Measurements from ENCODE around the gene E2F2.

The E2F2 gene

DNA sequence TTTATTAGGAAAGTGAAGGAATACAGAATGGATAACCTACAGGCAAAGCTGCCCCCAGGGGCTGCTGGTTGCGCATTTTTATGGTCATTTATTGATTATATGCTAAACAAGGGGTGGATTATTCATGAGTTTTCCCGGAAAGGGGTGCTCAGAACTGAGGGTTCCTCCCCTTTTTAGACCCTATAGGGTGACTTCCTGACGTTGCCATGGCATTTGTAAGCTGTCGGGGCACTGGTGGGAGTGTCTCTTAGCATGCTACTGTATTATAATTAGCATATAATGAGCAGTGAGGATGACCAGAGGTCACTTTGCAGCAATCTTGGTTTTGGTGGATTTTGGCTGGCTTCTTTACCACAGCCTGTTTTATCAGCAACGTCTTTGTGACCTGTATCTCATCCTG is 41.2 kb downstream of the E2F2 start:
- no peak overlapping the region for H3K4me3 ChIP-seq (ENCODE audit: low read depth, low read length)

DNA sequence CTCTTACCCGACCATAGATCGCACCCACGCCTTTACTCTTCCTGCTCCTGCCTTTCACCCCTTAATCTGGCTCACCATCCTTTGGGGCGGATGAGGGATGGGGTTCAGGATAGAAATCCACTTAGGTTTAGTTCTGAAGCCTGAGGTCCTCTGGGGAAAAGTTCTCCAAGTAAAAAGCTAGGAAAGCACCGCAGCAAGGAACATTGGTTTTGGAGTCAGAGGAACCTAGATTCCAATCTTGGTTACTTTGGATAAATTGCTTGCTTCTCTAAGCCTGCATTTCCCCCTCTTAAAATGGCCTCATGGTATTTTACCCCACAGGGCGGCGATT is 46.1 kb downstream of the E2F2 start:
- H3K4me3 ChIP-seq (ENCODE audit: low read depth, low read length) = no peak overlapping the region

DNA sequence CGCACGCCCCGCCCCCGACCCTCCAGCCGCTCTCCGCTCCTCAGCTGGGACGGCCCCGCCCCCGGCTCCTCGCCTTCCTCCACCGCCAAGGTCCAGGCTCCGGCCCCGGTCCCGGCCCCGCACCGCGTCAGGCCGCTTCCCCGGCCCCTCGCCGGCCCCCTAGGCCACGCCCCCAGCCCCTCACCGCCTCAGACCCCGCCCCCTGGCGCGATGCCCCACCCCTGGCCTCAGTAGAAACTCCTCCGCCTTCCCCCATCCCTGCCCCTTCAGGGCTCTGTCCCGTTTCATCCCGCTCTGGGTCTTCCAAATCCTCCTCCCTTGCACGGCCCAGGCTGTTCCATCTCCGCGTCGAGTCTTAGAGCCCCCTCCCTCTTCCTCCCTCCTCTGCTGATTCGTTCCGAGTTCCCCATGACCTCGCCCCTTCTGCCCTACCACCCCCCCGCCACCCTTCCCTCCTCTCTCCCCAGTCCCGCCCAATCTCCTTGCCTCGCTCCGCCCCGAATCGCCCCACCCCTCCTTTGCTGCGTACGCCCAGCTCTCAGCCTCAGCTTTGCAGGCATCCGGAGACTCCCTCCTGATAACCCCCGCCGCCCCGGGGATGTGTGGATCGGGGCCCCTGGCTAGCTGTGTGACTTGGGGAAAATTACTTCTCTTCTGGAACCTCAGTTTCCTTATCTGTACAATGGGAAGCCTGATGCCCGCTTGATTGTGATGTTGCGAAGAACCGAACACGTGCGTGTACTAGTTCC is 46.6 kb downstream of the E2F2 start:
- peak overlapping the region; percentile 64 for H3K4me3 ChIP-seq (ENCODE audit: low read depth, low read length)

DNA sequence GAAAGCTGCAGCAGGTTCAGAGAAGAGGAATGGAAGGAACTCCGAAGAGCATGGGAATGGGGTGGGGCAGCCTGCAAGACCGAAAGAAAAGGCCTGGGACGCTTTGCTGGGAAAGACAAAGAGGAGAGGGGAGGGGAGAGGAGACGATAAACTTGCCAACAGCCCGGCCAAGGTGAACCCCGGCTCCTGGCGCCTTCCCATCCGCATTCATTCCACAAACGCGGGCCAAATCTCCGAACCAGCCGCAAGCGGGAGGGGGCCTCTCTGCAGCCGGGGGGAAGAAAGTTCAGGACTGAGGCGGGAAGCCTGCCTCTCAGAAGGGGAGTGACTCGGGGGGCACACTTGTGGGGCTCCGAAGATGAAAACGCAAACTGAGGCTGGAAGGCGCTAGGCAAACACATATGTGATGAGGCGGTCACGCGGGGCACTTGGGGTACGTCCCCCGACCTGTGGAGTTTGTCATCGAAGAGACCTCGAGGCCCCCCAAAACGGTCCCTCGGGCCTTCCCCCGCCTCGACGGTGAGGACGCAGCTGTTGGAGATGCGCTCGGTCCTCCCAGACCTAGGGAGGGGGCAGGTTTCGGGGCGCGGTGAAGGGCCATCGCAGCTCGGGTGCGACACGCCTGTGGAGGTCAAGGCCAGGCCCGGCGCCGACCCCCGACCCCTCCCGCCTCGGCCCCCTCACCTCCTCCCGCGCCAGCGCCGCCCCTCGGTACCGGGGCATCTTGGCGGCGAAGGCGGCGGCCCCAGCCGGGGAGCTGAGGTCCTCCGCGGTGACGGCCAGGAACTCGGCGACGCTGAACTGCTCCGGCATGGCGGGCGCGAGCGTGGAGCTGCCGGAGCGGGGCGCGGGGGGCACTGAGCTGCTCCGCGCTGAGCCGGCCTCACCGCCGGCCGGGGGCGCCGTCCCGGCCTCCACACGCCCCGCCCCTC is 47.4 kb downstream of the E2F2 start, which contains the start of gene ASAP3:
Gene ASAP3, minus strand, starts transcription at position 859 of the 932 bp plus-strand sequence. Its CDS starts 46 bp downstream, at position 813.
- H3K4me3 ChIP-seq (ENCODE audit: low read depth, low read length) = peak within 1 kb of the TSS; percentile 64

DNA sequence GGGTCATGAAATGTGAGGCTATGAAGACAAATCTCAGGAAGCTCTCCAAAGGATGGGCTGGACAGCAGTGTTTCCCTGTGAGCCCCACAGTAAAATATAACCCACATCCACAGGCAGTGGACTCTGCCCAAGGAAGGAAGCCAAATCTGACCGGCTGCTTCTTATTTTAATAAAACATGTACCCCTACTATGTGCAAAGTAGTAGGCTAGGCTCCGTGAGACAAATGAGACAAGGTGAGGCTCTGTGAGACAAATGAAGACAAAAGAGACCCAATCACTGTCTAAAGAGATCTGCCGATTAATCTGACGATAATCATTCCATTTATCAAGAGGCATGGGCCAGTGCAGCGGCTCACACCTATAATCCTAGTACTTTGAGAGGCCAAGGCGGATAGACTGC is 49.1 kb downstream of the E2F2 start:
- no peak overlapping the region for H3K4me3 ChIP-seq (ENCODE audit: low read depth, low read length)

- no peak overlapping the region for H3K4me3 ChIP-seq (ENCODE audit: low read depth, low read length)
Observed at GRCh38 chr1:23481026-23481597, 49.9 kb downstream of the E2F2 start.

- no peak overlapping the region for H3K4me3 ChIP-seq (ENCODE audit: low read depth, low read length)
Observed at GRCh38 chr1:23480187-23481025, 50.6 kb downstream of the E2F2 start.

DNA sequence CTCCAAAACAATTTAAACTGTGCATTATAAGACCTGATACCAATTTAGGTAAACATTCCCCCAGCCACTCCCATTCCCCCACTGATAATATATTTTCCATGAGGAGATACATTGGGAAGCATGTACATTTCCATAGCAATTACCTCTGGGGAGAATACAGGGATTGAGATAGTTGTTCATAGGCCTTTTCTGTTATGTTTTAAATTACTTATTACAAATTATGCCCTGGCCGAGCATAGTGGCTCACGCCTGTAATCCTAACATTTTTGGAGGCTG is 51.4 kb downstream of the E2F2 start:
- H3K4me3 ChIP-seq (ENCODE audit: low read depth, low read length) = no peak overlapping the region

DNA sequence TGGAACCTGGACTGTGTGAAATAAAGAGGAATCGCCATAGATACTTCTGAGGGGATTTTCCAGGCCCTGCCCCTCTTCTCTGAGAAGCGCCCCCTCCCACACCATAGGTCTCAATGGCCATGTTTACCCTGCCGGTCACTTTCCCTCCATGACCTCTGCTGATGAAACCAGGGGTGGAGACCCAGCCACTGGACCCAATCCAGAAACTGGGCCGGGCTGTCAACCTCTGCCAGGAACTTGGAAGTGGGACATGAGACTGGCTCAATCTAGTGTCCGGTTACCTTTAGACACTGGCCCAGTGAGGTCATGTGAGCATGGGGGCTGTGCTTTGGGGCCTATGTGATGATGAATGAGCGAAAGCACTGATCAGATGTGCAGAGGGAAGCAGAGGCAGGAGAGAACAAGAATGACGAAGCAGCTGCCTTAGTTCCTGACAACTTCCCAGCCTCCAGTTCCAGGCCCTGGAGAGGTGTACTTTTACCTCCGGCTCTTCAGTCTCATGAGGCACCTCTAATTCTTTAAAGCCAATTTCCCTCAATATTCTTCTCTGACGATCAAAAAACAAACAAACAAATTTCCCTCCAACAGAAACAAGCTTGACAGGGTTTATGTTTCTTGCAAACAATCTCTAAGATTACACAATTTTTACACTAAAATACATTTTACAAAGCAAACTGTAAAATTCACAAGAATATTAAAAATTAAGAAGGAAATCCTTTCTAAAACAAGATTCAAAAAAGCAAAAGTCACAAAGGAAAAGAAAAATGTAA is 52.0 kb downstream of the E2F2 start:
- no peak overlapping the region for H3K4me3 ChIP-seq (ENCODE audit: low read depth, low read length)

GRCh38 chr1:23477359-23478144 is 53.5 kb downstream of the E2F2 start:
- no peak overlapping the region for H3K4me3 ChIP-seq (ENCODE audit: low read depth, low read length)

GRCh38 chr1:23475641-23476040 is 55.4 kb downstream of the E2F2 start:
- no peak overlapping the region for H3K4me3 ChIP-seq (ENCODE audit: low read depth, low read length)

DNA sequence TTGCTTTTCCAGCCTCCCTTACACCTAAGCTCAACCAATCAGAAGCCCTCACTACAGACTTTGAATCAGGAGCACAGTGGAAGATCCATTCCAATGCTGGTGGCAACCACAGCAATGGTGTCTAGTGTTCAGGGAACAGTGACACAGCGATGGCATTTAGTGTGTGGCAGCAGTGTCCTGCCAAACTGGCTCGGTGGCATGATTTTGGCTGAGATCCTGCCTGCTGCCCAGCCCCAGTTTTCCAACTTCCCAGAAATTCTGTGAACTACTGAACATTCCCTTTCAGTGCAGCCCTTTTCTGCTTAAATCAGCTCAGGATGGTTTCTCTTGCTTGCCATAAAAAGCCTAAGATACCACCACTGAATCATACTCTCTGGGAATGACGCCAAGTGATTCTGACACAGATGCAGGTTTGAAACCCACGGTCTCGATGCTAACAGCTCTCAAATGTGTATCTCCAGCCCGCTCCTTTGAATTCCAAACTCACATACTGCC is 55.9 kb downstream of the E2F2 start:
- no peak overlapping the region for H3K4me3 ChIP-seq (ENCODE audit: low read depth, low read length)

GRCh38 chr1:23473037-23473800 is 57.8 kb downstream of the E2F2 start:
- no peak overlapping the region for H3K4me3 ChIP-seq (ENCODE audit: low read depth, low read length)

DNA sequence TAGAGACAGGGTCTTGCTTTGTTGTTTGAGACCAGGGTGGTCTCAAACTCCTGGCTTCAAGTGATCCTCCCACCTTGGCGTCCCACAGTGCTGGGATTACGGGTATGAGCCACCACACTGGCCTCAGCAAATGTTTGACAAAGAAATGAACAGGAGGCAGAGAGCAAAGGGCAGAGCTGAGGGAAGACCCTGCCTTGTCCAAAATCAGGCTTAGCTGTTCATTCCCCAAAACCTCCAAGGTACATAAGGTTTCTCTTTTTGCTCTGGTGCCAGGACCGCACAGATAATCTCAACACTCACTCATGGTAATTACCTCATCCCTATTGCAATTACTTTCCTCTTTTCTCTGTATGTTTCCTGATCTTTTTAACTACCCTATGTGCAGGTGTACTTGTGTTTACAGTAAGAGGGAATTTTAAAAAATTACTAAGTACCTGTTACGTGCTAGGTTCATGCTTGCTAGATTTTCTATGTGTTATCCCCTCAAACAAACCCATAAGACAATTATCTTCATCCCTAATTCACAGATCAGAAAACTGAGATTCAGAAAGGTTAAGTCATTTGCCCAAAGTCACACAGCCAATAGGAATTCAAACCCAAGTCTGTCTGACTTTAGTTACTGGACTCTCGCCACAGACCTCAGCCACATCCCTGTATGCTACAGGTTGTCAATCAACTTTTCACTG is 58.5 kb downstream of the E2F2 start:
- no peak overlapping the region for H3K4me3 ChIP-seq (ENCODE audit: low read depth, low read length)

DNA sequence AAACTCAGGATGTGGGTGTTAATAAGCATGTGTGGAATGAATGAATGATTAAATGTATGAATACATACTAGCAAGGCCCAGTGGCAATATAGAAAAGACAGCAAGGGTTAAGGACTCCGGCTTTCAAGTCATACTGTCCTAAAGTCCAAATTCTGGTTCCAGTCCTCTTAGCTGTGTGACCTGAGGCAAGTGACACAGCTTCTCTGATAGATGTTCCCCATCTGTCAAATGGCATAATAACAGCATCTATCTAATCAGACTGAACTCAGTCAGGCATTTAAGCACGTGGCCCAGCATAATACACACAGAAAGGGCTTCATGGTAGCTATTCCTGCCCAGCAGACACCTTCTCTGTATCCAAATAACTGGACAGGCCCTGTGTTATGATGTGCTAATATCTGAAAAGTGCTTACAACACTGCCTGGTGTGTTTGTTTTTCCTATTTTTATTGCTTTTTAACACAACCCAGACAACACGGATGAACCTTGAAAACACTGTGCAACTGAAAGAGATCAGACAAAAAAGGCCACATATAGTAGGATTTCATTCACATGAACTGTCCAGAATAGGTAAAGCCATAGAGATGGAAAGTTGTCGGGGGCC is 59.5 kb downstream of the E2F2 start:
- H3K4me3 ChIP-seq (ENCODE audit: low read depth, low read length) = no peak overlapping the region

DNA sequence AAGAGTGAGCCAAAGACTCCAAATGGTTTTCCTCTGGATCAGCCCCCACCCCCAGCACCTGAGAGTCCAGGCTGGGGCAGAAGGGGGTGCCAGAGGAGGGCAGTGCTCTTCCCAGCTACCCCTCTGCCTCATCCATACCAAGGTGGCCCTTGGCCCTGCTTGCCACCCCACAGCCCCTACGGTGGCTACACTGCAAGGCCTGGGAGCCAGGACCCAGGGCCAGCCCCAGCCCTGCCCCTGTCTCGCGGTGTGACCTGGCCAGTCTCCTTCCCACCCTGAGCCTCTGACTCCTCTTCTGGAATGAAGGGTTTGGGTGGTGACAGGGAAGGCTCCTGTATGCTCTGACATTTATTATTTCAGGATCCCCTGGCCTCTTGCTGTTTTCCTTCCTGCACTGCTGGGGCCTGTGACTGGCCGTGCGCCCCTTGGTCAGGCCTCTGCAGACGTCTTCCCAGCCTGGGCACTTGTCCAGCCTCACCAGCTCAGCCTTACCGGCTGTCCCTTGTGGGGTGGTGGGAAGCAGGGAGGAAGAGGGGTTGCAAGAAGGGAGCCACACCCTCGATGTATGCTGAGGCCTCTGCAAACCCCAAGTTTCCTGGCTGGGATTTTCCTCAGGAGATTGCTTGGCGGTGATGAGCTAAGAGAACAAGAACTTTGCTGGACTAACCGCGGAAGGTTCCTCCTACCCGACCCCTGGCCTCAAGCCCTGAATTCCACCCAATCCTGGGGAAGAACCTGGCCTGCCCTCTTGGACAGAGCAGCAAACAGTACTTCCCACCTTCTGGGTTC is 60.6 kb downstream of the E2F2 start:
- H3K4me3 ChIP-seq (ENCODE audit: low read depth, low read length) = no peak overlapping the region
